C4-2B (cell line): ENCODE results near the gene DNAAF5.
A peak's percentile ranks its signal among the peaks of the same experiment; 100 is the strongest.

Source experiments
- H3K27ac ChIP-seq: fragments of 450-650 bp; 2 replicates; pipeline ENCODE4 v1.5.1; 2017
- ZFX ChIP-seq: fragments of 450-650 bp; IDR thresholded peaks from 2 replicates; pipeline ENCODE4 v1.6.1; 2017
- TF ChIP-seq, protein P1 (sequence below): fragments of 450-650 bp; conservative IDR thresholded peaks from 2 replicates; pipeline ENCODE4 v1.5.1; 2017; ENCODE audit warnings: mild to moderate bottlenecking

DNAAF5 gene

DNA sequence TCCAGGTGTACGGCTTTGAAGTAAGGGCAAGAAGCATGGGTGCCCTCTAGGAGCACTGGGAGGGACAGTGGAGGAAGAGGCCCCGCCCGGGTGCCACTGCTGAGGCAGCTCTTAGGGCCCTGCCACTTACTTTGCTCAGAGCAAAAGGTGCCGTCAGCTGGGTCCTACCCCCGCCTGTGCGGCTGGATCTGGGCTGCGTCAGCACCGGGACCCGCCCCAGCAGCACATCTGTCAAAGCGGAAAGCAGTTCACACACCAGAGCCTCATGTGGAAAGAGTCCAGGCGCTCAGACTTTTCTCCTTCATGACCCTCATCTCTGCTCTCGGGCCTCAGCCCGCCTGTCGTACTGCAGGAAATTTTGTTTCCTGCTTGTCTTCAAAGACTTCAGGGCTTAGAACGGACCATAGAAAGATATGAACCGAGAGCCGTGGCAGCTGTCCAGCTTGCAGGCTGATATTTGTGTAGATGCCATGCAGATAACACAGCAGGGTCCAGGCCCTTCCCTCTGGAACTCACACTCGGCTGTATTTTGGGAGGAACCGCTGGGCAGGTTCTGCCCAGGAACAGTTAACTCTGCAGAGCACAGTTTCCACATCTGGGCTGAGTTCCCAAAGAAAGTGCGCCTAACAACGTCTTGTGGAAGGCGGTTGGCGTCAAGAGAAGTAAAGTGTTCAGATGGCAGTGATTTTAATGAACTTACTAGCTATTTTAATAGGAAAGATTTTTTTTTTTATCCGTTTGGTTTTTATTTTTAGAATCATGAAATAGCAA lies 44.9 kb downstream of the DNAAF5 start:
- H3K27ac ChIP-seq = no peak overlapping the region
- TF ChIP-seq, protein P1, sequence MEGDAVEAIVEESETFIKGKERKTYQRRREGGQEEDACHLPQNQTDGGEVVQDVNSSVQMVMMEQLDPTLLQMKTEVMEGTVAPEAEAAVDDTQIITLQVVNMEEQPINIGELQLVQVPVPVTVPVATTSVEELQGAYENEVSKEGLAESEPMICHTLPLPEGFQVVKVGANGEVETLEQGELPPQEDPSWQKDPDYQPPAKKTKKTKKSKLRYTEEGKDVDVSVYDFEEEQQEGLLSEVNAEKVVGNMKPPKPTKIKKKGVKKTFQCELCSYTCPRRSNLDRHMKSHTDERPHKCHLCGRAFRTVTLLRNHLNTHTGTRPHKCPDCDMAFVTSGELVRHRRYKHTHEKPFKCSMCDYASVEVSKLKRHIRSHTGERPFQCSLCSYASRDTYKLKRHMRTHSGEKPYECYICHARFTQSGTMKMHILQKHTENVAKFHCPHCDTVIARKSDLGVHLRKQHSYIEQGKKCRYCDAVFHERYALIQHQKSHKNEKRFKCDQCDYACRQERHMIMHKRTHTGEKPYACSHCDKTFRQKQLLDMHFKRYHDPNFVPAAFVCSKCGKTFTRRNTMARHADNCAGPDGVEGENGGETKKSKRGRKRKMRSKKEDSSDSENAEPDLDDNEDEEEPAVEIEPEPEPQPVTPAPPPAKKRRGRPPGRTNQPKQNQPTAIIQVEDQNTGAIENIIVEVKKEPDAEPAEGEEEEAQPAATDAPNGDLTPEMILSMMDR = no peak
- TF ChIP-seq ZFX = no peak

DNA sequence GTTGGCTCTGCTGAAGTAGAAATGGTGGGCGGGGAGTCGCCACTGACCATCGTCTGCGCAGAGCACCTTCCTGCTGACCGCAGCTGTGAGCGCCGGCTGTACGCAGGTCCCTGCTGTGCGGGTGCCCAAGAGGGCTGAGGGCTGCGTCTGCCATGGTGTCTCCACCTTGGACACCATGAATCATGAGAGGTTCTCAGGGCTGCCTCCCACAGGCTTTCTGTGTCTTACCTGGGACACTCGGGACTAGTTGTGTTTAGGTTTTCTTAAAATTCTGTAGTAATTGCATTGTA lies 45.5 kb downstream of the DNAAF5 start:
- TF ChIP-seq, protein P1 = no peak
- TF ChIP-seq ZFX = no peak
- H3K27ac ChIP-seq = no peak overlapping the region

DNA sequence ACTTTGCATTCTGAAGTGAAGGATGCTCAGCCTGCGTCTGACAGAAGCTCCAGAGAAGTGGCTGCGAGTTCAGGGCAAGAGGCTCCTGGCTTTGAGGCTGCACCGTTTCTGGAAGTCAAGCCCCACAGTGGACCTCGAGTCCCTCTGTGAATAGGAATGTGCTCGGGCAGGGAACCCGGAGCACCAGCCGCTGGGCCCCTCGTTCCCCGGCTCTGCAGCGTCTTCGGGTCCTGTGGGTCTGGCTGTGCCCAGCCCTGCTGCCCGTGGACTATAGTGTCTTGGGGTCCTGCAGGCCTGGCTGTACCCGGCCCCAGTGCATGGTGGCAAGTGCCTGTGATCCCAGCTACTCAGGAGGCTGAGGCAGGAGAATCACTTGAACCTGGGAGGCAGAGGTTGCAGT lies 45.9 kb downstream of the DNAAF5 start:
- no peak overlapping the region for H3K27ac ChIP-seq
- TF ChIP-seq ZFX = no peak
- TF ChIP-seq, protein P1 = no peak

DNA sequence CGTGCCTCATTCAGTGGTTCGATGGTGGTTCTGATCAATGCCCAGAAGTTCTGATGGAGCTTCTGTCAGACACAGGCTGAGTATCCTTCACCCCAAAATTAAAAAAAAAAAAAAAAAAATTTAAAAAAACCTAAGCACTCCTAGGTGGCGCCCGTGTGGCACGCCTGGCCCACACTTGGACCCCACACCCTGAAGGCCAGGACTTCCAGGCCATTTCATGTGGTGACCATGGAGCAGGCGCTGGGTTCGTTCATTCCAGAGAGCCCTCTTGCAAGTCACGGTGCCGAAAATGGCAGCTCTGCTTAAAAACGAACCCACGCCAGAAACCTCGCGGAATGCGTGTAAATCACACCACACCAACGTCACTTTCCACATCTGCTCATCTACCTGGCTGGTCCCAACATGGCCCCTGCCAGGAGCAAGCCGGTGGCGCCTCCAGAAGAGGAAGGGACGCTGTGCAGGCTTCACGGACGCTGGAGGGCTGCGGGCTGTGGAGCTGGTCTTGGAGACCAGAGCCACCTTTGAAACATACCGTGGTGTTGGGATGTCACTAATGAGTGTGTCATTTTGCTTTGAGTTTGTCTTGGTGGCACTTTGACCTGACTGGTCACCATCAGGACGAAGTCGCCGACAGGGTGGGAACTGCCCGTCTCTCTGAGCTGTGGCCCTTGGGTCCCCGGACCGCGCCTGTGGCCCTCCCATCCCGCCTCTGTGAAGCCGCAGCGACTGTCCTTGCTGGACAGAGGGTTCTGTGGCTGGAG lies 46.5 kb downstream of the DNAAF5 start:
- H3K27ac ChIP-seq = no peak overlapping the region
- TF ChIP-seq, protein P1 = no peak
- no peak for TF ChIP-seq ZFX

DNA sequence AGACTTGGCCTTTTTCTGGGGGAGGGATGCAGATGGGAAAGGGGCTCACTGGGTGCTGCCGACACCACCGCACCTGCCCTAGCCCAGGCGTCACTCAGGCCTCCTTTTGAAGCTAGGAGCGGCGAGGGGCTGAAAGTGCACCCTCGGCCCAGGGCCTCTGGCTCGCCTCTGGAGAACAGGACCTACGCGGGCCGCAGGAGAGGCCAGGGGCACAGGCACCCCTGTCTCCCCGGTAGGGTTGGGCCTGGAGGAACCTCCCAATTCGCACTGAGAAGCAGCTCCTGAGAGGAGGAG lies 47.1 kb downstream of the DNAAF5 start:
- no peak for TF ChIP-seq ZFX
- TF ChIP-seq, protein P1 = no peak
- no peak overlapping the region for H3K27ac ChIP-seq

DNA sequence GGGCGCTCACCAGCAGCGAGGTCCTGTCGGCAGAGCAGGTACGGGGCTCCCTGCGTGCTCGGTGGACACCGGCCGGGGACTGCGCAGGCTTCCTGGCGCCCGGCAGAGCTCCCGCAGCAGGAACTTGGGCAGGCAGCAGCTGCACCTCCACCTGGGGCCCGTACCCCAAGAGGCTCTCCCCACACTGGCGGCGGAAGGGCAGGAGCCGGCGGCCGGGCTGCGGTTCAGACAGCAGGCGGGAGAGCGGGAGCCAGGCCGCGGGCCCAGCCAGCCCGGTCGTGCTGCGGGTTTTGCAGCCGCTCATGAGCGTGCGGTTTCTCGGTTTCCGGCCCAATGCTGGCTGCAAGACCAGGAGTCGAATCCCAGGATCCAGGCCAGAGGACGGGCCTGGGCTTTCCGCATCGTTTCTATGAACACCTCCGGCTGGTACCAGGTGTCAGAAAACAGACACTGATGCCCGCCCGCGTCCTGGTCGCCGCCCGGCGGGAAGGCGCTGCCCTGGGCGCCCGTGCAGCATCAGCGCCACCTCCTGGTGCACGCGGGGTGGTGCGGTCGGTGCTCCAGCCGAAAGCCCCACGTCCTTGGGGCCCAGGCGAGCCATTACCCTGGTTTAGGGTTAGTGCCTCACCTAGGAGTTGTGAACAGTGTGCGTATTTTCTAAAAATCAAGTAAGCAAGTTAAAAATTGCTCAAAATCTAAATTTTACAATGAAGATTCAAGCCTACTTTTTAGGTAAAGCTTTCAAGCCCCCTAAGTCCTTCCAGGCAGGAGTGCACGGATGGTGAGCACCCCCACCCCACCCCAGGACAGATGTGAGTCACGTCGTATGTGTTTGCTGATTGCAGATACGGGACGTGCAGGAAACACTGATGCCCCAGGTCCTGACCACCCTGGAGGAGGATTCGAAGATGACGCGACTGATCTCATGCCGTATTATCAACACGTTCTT lies 47.9 kb downstream of the DNAAF5 start:
- no peak overlapping the region for H3K27ac ChIP-seq
- TF ChIP-seq ZFX = no peak
- TF ChIP-seq, protein P1 = peak; percentile 95

DNA sequence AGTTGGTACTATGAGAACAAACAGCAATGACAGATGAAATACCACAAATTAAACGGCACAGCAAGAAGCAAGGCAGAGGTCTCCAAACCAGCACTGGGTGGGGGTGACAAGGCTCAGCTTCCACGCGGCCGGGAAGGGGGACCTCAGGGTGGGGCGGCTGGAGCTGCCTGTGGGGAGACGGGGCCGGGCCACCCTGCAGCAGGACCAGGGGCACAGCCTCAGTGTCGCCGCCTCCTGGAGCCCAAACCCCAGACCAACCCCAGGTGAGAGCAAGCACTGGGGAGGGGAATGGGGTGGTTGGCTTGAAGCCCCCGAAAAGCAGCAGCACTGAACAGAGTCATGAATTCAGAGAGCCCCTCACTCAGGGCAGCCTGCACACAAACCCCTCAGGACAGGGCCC lies 49.9 kb downstream of the DNAAF5 start:
- TF ChIP-seq, protein P1 = no peak
- no peak for TF ChIP-seq ZFX
- no peak overlapping the region for H3K27ac ChIP-seq
